ENCODE measurements around the gene LRBA. TPM values are rescaled to one million over a fixed set of nuclear protein-coding genes. Genes with fewer than 3 reads are reported as not detected.

Gene LRBA
- total RNA-seq, 6 experiments from 2014 or later: 13.6 to 17.6 (median 15.0) TPM

DNA sequence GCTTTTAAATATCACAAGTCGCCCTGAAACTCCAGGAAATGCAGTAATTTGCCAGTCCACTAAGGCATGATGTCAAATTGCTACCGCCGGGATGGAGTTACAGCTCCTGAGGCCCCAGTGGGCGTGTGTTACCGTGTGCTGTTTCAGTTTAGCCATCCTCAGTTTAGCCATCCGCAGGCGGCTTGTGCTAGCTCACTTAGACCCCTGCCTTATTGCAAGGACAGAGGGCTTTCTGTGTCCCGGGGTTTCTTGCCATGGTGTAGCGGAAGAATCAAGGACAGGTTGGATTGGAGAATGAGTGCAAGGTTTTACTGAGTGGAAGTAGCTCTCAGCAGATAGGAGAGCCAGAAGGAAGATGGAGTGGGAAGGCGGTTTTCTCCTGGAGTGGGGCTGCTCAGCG, 33.8 kb upstream of the LRBA start:
- no peaks in the 10 kb centered on the region for H3K36me3 Mint-ChIP-seq (ENCODE audit: low read depth)
- no peaks in the 10 kb centered on the region for H3K4me1 Mint-ChIP-seq (ENCODE audit: low read depth)
- H3K27ac Mint-ChIP-seq: no peak overlapping the region
- H3K4me3 Mint-ChIP-seq: no peak overlapping the region
- H3K27me3 Mint-ChIP-seq (ENCODE audit: insufficient read depth): no peaks in the 10 kb centered on the region; the same call in none of the 2 replicates
- no peak for DNase-seq
- TF ChIP-seq, protein P1, sequence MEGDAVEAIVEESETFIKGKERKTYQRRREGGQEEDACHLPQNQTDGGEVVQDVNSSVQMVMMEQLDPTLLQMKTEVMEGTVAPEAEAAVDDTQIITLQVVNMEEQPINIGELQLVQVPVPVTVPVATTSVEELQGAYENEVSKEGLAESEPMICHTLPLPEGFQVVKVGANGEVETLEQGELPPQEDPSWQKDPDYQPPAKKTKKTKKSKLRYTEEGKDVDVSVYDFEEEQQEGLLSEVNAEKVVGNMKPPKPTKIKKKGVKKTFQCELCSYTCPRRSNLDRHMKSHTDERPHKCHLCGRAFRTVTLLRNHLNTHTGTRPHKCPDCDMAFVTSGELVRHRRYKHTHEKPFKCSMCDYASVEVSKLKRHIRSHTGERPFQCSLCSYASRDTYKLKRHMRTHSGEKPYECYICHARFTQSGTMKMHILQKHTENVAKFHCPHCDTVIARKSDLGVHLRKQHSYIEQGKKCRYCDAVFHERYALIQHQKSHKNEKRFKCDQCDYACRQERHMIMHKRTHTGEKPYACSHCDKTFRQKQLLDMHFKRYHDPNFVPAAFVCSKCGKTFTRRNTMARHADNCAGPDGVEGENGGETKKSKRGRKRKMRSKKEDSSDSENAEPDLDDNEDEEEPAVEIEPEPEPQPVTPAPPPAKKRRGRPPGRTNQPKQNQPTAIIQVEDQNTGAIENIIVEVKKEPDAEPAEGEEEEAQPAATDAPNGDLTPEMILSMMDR (IDR thresholded peaks at IDR 0.05): no peak
- no peaks in the 10 kb centered on the region for H3K9me3 Mint-ChIP-seq

DNA sequence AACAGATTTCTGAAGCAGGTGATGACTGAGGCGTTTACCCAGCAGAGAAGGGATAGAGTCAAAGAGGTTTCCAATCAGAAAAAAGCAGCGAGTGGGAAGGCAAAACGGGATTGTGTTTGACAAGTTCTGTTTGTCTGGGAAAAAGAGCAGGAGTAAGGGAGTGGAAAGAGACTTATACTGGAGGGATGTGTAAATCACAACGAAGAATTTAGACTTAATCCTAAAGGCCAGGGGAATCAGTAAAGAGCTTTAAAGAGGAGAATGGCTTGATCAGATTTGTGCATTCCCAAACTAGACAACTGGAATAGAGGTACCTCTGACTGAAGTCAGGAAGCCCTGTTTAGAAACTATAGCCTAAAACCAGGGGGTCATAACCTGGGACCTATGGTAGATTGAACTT, 31.5 kb upstream of the LRBA start:
- no peak overlapping the region for H3K27ac Mint-ChIP-seq
- TF ChIP-seq, protein P1 (IDR thresholded peaks at IDR 0.05): no peak
- no peak overlapping the region for H3K4me3 Mint-ChIP-seq

DNA sequence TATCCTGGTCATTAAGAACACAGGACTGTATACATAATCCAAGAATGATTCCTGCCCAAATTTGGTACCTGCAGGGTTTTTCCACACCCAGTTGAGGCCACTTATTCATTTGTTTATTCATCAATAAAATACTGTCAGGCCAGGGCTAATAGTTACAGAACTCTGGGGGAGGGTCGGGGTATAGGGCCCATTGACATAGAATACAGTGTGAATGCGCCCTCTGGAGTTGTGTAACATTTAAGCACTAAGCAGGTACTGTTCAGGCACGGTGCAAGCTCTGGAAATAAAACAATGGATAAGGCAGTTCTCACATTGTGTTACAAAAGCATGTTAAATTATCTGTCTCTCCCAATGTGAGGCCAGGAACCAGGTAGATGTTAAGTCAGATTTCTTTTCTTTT, 30.8 kb upstream of the LRBA start:
- H3K4me1 Mint-ChIP-seq (ENCODE audit: low read depth): no peaks in the 10 kb centered on the region
- TF ChIP-seq, protein P1 (IDR thresholded peaks at IDR 0.05): peak; percentile 16; the same call in 1 of the 2 replicates
- H3K27me3 Mint-ChIP-seq (ENCODE audit: insufficient read depth): no peaks in the 10 kb centered on the region; the same call in 1 of the 2 replicates
- DNase-seq: no peak
- H3K4me3 Mint-ChIP-seq: no peak overlapping the region
- no peaks in the 10 kb centered on the region for H3K36me3 Mint-ChIP-seq (ENCODE audit: low read depth)
- no peak overlapping the region for H3K27ac Mint-ChIP-seq
- no peaks in the 10 kb centered on the region for H3K9me3 Mint-ChIP-seq

More for the DNA sequence above, 31.5 kb upstream of the LRBA start:
- Mint-ChIP-seq H3K36me3 (ENCODE audit: low read depth) (no peaks in the 10 kb centered on the region), H3K27me3 (ENCODE audit: insufficient read depth) (no peaks in the 10 kb centered on the region; the same call in 1 of the 2 replicates), H3K4me1 (ENCODE audit: low read depth) (no peaks in the 10 kb centered on the region), H3K9me3 (no peaks in the 10 kb centered on the region)
- DNase-seq: no peak

DNA sequence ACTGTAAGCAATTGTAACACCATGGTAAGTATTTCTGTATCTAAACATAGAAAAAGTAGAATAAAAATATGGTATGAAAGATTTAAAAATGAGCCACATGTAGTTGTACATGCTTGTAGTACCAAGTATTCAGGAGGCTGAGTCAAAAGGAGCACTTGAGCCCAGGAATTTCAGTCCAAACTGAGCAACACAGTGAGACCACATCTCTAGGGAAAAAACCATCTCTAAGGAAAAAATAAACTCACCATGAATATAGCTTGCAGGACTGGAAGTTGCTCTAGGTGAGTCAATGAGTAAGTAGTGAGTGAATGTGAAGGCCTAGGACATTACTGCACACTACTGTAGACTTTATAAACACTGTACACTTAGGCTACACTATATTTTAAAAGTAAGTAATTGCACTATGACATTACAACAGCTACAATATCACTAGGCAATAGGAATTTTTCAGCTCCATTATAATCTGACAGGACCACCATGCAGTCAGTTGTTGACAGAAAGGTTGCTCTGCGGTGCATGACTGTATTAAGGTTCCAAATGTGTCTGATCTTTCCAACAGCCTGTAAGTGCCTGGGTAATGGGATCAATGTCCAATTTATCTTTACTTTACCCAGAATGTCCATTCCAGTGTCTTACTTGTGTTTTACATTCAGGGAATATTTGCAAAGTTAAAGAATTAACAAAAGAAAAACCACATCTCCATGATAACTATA, 28.9 kb upstream of the LRBA start:
- Mint-ChIP-seq H3K36me3 (ENCODE audit: low read depth) (no peaks in the 10 kb centered on the region), H3K27ac (no peak overlapping the region), H3K27me3 (ENCODE audit: insufficient read depth) (no peaks in the 10 kb centered on the region; the same call in 1 of the 2 replicates), H3K4me3 (no peak overlapping the region), H3K4me1 (ENCODE audit: low read depth) (no peaks in the 10 kb centered on the region; the same call in 1 of the 2 replicates), H3K9me3 (no peaks in the 10 kb centered on the region)
- TF ChIP-seq, protein P1 (IDR thresholded peaks at IDR 0.05): no peak
- DNase-seq: no peak

DNA sequence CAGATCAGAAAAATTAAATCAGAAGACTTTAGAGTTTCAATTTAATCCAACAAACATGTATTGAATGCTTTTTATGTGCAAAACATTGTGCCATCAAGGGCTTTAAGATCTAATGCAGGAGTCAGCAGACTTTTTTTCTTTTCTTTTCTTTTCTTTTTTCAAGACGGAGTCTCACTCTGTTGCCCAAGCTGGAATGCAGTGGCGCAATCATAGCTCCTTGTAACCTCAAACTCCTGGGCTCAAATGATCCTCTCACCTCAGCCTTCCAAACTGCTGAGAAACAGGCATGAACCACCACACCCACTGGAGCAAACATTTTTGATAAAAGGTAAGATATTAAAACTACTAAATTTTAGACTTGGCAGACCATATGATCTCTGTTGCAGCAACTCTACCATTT, 24.6 kb upstream of the LRBA start:
- Mint-ChIP-seq H3K4me3 (no peak overlapping the region), H3K27me3 (ENCODE audit: insufficient read depth) (peaks cover 3% of the 10 kb centered on the region; the same call in 1 of the 2 replicates), H3K4me1 (ENCODE audit: low read depth) (peaks cover 10% of the 10 kb centered on the region; the same call in 1 of the 2 replicates), H3K36me3 (ENCODE audit: low read depth) (no peaks in the 10 kb centered on the region), H3K9me3 (no peaks in the 10 kb centered on the region), H3K27ac (no peak overlapping the region)
- DNase-seq: no peak
- TF ChIP-seq, protein P1 (IDR thresholded peaks at IDR 0.05): no peak

All from HFFc6 (cell line).